Glutamatergic neuron (in vitro differentiated cells): Measurements from ENCODE around the gene CDH8. TPM values are rescaled to one million over a fixed set of nuclear protein-coding genes. Genes with fewer than 3 reads are reported as not detected.
"Not testable (repeated sequence)": the region's sequence is repeated elsewhere in the genome, so short reads cannot be mapped to it uniquely, and the experiment has no call there.

ENCODE experiments used
- DNase-seq: peaks from one replicate; pipeline ENCODE4 v3.0.0; 2022
- H3K27ac Mint-ChIP-seq: one replicate; pipeline ENCODE4 v1.8.0; 2020; ENCODE audit warnings: mild to moderate bottlenecking, mixed read lengths, inconsistent platforms; ENCODE audit not compliant: unreplicated experiment
- H3K27me3 Mint-ChIP-seq: one replicate; pipeline ENCODE4 v1.8.0; 2020; ENCODE audit warnings: mild to moderate bottlenecking, moderate library complexity, mixed read lengths, inconsistent platforms; ENCODE audit not compliant: unreplicated experiment
- H3K36me3 Mint-ChIP-seq: one replicate; pipeline ENCODE4 v1.8.0; 2020; ENCODE audit warnings: mild to moderate bottlenecking, mixed read lengths, inconsistent platforms; ENCODE audit not compliant: unreplicated experiment
- H3K4me1 Mint-ChIP-seq: one replicate; pipeline ENCODE4 v1.8.0; 2020; ENCODE audit warnings: mild to moderate bottlenecking, low read depth, mixed read lengths, inconsistent platforms; ENCODE audit not compliant: unreplicated experiment
- H3K4me3 Mint-ChIP-seq: one replicate; pipeline ENCODE4 v1.8.0; 2020; ENCODE audit warnings: mild to moderate bottlenecking, mixed read lengths, inconsistent platforms; ENCODE audit not compliant: unreplicated experiment
- H3K9me3 Mint-ChIP-seq: one replicate; pipeline ENCODE4 v1.8.0; 2020; ENCODE audit warnings: mild to moderate bottlenecking, moderate library complexity, mixed read lengths, inconsistent platforms; ENCODE audit not compliant: unreplicated experiment
- CTCF ChIP-seq: fragments of 200-600 bp; sonication (generic); IDR thresholded peaks from one replicate; pipeline ENCODE4 v1.5.0; 2021; ENCODE audit not compliant: partially characterized antibody, unreplicated experiment
- total RNA-seq: library from RNA; stranded (reverse); fragmentation: NEBNext Ultra II Directional; extraction: Animal tissue kit (Norgen Biotek cat#: 25700); gene quantifications from one replicate; pipeline ENCODE4 v1.2.1, GENCODE V29; 2021; ENCODE audit not compliant: unreplicated experiment

The CDH8 gene
- total RNA-seq, 1 donor from 2014 or later: 5.5 TPM

GRCh38 chr16:61715393-61715792 is 320.8 kb downstream of the CDH8 start:
- H3K4me3 Mint-ChIP-seq: no peak overlapping the region
- no peak for DNase-seq
- H3K36me3 Mint-ChIP-seq: no peaks in the 10 kb centered on the region
- H3K27ac Mint-ChIP-seq: no peak overlapping the region
- H3K27me3 Mint-ChIP-seq: no peaks in the 10 kb centered on the region
- H3K4me1 Mint-ChIP-seq: no peaks in the 10 kb centered on the region
- TF ChIP-seq CTCF: no peak
- H3K9me3 Mint-ChIP-seq: no peaks in the 10 kb centered on the region

- no peaks in the 10 kb centered on the region for H3K36me3 Mint-ChIP-seq
- no peaks in the 10 kb centered on the region for H3K27me3 Mint-ChIP-seq
- no peaks in the 10 kb centered on the region for H3K9me3 Mint-ChIP-seq
- TF ChIP-seq CTCF: no peak
- no peak overlapping the region for H3K27ac Mint-ChIP-seq
- no peak overlapping the region for H3K4me3 Mint-ChIP-seq
- no peak for DNase-seq
- H3K4me1 Mint-ChIP-seq: no peaks in the 10 kb centered on the region
These were observed 322.5 kb downstream of the CDH8 start for GRCh38 chr16:61713787-61714186.

- H3K36me3 Mint-ChIP-seq, H3K4me3 Mint-ChIP-seq, DNase-seq, H3K9me3 Mint-ChIP-seq, H3K4me1 Mint-ChIP-seq, H3K27ac Mint-ChIP-seq, H3K27me3 Mint-ChIP-seq: not testable (repeated sequence)
These were observed 336.6 kb downstream of the CDH8 start for GRCh38 chr16:61699640-61700039.

- Mint-ChIP-seq H3K27me3 (no peaks in the 10 kb centered on the region), H3K4me1 (no peaks in the 10 kb centered on the region), H3K9me3 (no peaks in the 10 kb centered on the region), H3K4me3 (no peak overlapping the region), H3K27ac (no peak overlapping the region), H3K36me3 (no peaks in the 10 kb centered on the region)
- TF ChIP-seq CTCF: no peak
- no peak for DNase-seq
These were observed 351.7 kb downstream of the CDH8 start for GRCh38 chr16:61684541-61684940.

GRCh38 chr16:61681673-61682072 is 354.6 kb downstream of the CDH8 start:
- TF ChIP-seq CTCF: no peak
- H3K27ac Mint-ChIP-seq: no peak overlapping the region
- no peaks in the 10 kb centered on the region for H3K27me3 Mint-ChIP-seq
- no peak for DNase-seq
- H3K4me1 Mint-ChIP-seq: no peaks in the 10 kb centered on the region
- H3K4me3 Mint-ChIP-seq: no peak overlapping the region
- no peaks in the 10 kb centered on the region for H3K9me3 Mint-ChIP-seq
- no peaks in the 10 kb centered on the region for H3K36me3 Mint-ChIP-seq

GRCh38 chr16:61681124-61681523 is 355.1 kb downstream of the CDH8 start:
- H3K36me3 Mint-ChIP-seq: no peaks in the 10 kb centered on the region
- DNase-seq: no peak
- H3K4me1 Mint-ChIP-seq: no peaks in the 10 kb centered on the region
- no peak for TF ChIP-seq CTCF
- H3K4me3 Mint-ChIP-seq: no peak overlapping the region
- H3K9me3 Mint-ChIP-seq: no peaks in the 10 kb centered on the region
- H3K27me3 Mint-ChIP-seq: no peaks in the 10 kb centered on the region
- no peak overlapping the region for H3K27ac Mint-ChIP-seq
